PC-9 (cell line): ENCODE results near the gene LRRC26.

Source experiments
- EZH2 ChIP-seq: fragments of 200-600 bp; sonication (generic); IDR thresholded peaks from 2 replicates; pipeline ENCODE4 v1.8.0; 2017; ENCODE audit warnings: antibody characterized with exemption, low read depth
- TF ChIP-seq, protein P1 (sequence below): fragments of 200-600 bp; sonication (generic); conservative IDR thresholded peaks from 2 replicates; pipeline ENCODE4 v1.6.1; 2017; ENCODE audit warnings: mixed run types, antibody characterized with exemption, mild to moderate bottlenecking, moderate library complexity

DNA sequence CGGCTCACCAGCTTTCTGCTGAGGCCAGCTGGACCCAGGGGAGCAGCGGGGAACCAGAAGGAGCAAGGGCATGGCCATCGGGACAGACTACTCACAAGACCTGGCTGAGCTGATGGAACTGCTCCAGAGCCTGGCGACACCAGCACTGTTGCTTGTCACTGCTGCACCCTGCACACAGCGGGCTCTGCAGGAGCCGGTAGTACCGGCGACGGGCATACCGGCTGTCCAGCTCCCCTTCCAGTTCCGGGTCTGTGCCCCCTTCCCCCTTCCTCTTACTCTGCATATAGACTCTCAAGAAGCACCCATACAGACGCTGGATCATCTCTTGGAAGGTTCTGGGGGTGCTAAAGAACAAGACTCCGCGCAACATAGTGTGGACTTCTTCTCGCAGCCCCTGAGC, 17.5 kb upstream of the LRRC26 start:
- TF ChIP-seq, protein P1, sequence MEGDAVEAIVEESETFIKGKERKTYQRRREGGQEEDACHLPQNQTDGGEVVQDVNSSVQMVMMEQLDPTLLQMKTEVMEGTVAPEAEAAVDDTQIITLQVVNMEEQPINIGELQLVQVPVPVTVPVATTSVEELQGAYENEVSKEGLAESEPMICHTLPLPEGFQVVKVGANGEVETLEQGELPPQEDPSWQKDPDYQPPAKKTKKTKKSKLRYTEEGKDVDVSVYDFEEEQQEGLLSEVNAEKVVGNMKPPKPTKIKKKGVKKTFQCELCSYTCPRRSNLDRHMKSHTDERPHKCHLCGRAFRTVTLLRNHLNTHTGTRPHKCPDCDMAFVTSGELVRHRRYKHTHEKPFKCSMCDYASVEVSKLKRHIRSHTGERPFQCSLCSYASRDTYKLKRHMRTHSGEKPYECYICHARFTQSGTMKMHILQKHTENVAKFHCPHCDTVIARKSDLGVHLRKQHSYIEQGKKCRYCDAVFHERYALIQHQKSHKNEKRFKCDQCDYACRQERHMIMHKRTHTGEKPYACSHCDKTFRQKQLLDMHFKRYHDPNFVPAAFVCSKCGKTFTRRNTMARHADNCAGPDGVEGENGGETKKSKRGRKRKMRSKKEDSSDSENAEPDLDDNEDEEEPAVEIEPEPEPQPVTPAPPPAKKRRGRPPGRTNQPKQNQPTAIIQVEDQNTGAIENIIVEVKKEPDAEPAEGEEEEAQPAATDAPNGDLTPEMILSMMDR = no peak
- TF ChIP-seq EZH2 = no peak
